Loucy (cell line): ENCODE measurements around the gene SLC25A11.

Experiments used
- CTCF ChIP-seq: fragments of 200-600 bp; sonication (generic); conservative IDR thresholded peaks from 2 replicates; pipeline ENCODE4 v1.5.1; 2014; ENCODE audit warnings: mild to moderate bottlenecking, antibody characterized with exemption, low read length
- EZH2phosphoT487 ChIP-seq: fragments of 200-600 bp; IDR thresholded peaks from 2 replicates; pipeline ENCODE4 v1.6.1; 2018; ENCODE audit warnings: antibody characterized with exemption, mild to moderate bottlenecking, moderate library complexity, borderline replicate concordance

GRCh38 chr17:4897198-4897687 is 42.6 kb downstream of the SLC25A11 start:
- no peak for TF ChIP-seq CTCF
- TF ChIP-seq EZH2phosphoT487, result no peak
